Neural progenitor cell (in vitro differentiated cells): ENCODE measurements around the gene SPIRE1. TPM values are rescaled to one million over a fixed set of nuclear protein-coding genes. Genes with fewer than 3 reads are reported as not detected.

Experiments used
- DNase-seq: peaks from one replicate; pipeline ENCODE4 v3.0.0-alpha.2; 2016; ENCODE audit warnings: low spot score
- H2AFZ ChIP-seq: fragments of 200-600 bp; sonication (generic); replicated peaks from 2 replicates; pipeline ENCODE4 v1.6.1; 2016; ENCODE audit warnings: antibody characterized with exemption
- H3F3A ChIP-seq: fragments of 200-600 bp; sonication (generic); 2 replicates; pipeline ENCODE4 v1.6.1; 2016; ENCODE audit warnings: antibody characterized with exemption, low read depth
- H3K27ac ChIP-seq: fragments of 200-600 bp; sonication (generic); 2 replicates; pipeline ENCODE4 v1.5.1; 2016; ENCODE audit warnings: mild to moderate bottlenecking
- H3K27me3 ChIP-seq: fragments of 200-600 bp; sonication (generic); 2 replicates; pipeline ENCODE4 v1.6.1; 2016; ENCODE audit warnings: mild to moderate bottlenecking, moderate library complexity
- H3K36me3 ChIP-seq: fragments of 200-600 bp; sonication (generic); 2 replicates; pipeline ENCODE4 v1.5.1; 2016
- H3K4me1 ChIP-seq: fragments of 200-600 bp; sonication (generic); 2 replicates; pipeline ENCODE4 v1.6.1; 2016; ENCODE audit warnings: mixed run types
- H3K4me2 ChIP-seq: fragments of 200-600 bp; sonication (generic); 2 replicates; pipeline ENCODE4 v1.6.1; 2016
- H3K4me3 ChIP-seq: fragments of 200-600 bp; sonication (generic); 2 replicates; pipeline ENCODE4 v1.5.1; 2016
- H3K79me2 ChIP-seq: fragments of 200-600 bp; sonication (generic); 2 replicates; pipeline ENCODE4 v1.6.1; 2016; ENCODE audit warnings: low read depth
- H3K9ac ChIP-seq: fragments of 200-600 bp; sonication (generic); 2 replicates; pipeline ENCODE4 v1.6.1; 2016
- H3K9me3 ChIP-seq: fragments of 200-600 bp; sonication (generic); 2 replicates; pipeline ENCODE4 v1.5.1; 2016; ENCODE audit warnings: low read depth
- H4K20me1 ChIP-seq: fragments of 200-600 bp; sonication (generic); 2 replicates; pipeline ENCODE4 v1.6.1; 2016; ENCODE audit warnings: low read depth
- H3K27ac Mint-ChIP-seq: 3 replicates; pipeline ENCODE4 v1.8.0; 2021; ENCODE audit warnings: mixed read lengths
- H3K27me3 Mint-ChIP-seq: 2 replicates; pipeline ENCODE4 v1.8.0; 2022; ENCODE audit warnings: low read depth, mild to moderate bottlenecking, inconsistent platforms, moderate library complexity, mixed read lengths; ENCODE audit not compliant: insufficient read depth
- H3K36me3 Mint-ChIP-seq: 3 replicates; pipeline ENCODE4 v1.8.0; 2021; ENCODE audit warnings: mixed read lengths
- H3K4me1 Mint-ChIP-seq: 3 replicates; pipeline ENCODE4 v1.8.0; 2021; ENCODE audit warnings: mixed read lengths
- H3K4me3 Mint-ChIP-seq: 3 replicates; pipeline ENCODE4 v1.8.0; 2021; ENCODE audit warnings: mild to moderate bottlenecking, moderate library complexity, mixed read lengths
- H3K9me3 Mint-ChIP-seq: 3 replicates; pipeline ENCODE4 v1.8.0; 2020; ENCODE audit warnings: mixed read lengths
- CTCF ChIP-seq: fragments of 200-600 bp; sonication (generic); IDR thresholded peaks from 2 replicates; pipeline ENCODE4 v1.5.1; 2017; ENCODE audit warnings: antibody characterized with exemption, mild to moderate bottlenecking
- EZH2 ChIP-seq: fragments of 200-600 bp; sonication (generic); IDR thresholded peaks from 2 replicates; pipeline ENCODE4 v1.6.1; 2017; ENCODE audit warnings: antibody characterized with exemption, mild to moderate bottlenecking, moderate library complexity
- EZH2phosphoT487 ChIP-seq: fragments of 200-600 bp; sonication (generic); IDR thresholded peaks from 2 replicates; pipeline ENCODE4 v1.6.1; 2017; ENCODE audit warnings: antibody characterized with exemption
- total RNA-seq: library from RNA; depleted of rRNA; stranded (reverse); fragments of >200 nt; gene quantifications from 2 replicates; pipeline ENCODE4 v1.2.3, GENCODE V29; 2015; ENCODE audit warnings: low replicate concordance

SPIRE1 gene
- total RNA-seq, 1 donor from 2014 or later = 18.4 TPM

GRCh38 chr18:12479536-12479935 lies 178.4 kb downstream of the SPIRE1 start:
- H3K79me2 ChIP-seq = no peaks in the 10 kb centered on the region
- H3K4me2 ChIP-seq = no peak overlapping the region
- no peak overlapping the region for H3K27ac ChIP-seq
- peaks cover 11% of the 10 kb centered on the region for H3K4me1 ChIP-seq
- Mint-ChIP-seq H3K4me1 (peaks cover 7% of the 10 kb centered on the region), H3K9me3 (no peaks in the 10 kb centered on the region), H3K27me3 (no peaks in the 10 kb centered on the region), H3K27ac (no peak overlapping the region), H3K4me3 (no peak overlapping the region), H3K36me3 (peaks cover 6% of the 10 kb centered on the region)
- no peaks in the 10 kb centered on the region for H3K27me3 ChIP-seq
- DNase-seq = peak; percentile 39
- H3K9me3 ChIP-seq = no peaks in the 10 kb centered on the region
- H4K20me1 ChIP-seq = no peaks in the 10 kb centered on the region
- TF ChIP-seq EZH2phosphoT487 (no peak), EZH2 (no peak), CTCF (no peak)
- no peaks in the 10 kb centered on the region for H3F3A ChIP-seq
- no peak overlapping the region for H3K4me3 ChIP-seq
- H3K9ac ChIP-seq = no peak overlapping the region
- no peaks in the 10 kb centered on the region for H3K36me3 ChIP-seq
- no peak overlapping the region for H2AFZ ChIP-seq

- Mint-ChIP-seq H3K9me3 (no peaks in the 10 kb centered on the region), H3K36me3 (peaks cover 8% of the 10 kb centered on the region), H3K27ac (no peak overlapping the region), H3K4me1 (peaks cover 7% of the 10 kb centered on the region), H3K27me3 (no peaks in the 10 kb centered on the region), H3K4me3 (no peak overlapping the region)
- Histone ChIP-seq H3K4me3 (no peak overlapping the region), H3F3A (no peaks in the 10 kb centered on the region), H3K27ac (no peak overlapping the region), H3K27me3 (no peaks in the 10 kb centered on the region), H3K9ac (no peak overlapping the region), H4K20me1 (no peaks in the 10 kb centered on the region), H3K79me2 (no peaks in the 10 kb centered on the region), H2AFZ (no peak overlapping the region), H3K4me1 (peaks cover 11% of the 10 kb centered on the region), H3K9me3 (no peaks in the 10 kb centered on the region), H3K4me2 (no peak overlapping the region), H3K36me3 (no peaks in the 10 kb centered on the region)
- TF ChIP-seq EZH2 (no peak), EZH2phosphoT487 (no peak), CTCF (no peak)
- no peak for DNase-seq
These were observed 179.4 kb downstream of the SPIRE1 start for GRCh38 chr18:12478269-12479047.

GRCh38 chr18:12477606-12478005 lies 180.3 kb downstream of the SPIRE1 start:
- H3K36me3 Mint-ChIP-seq = peaks cover 8% of the 10 kb centered on the region
- Histone ChIP-seq H3K27me3 (no peaks in the 10 kb centered on the region), H3K79me2 (no peaks in the 10 kb centered on the region), H2AFZ (no peak overlapping the region), H4K20me1 (no peaks in the 10 kb centered on the region), H3K4me3 (no peak overlapping the region), H3K36me3 (no peaks in the 10 kb centered on the region), H3K27ac (no peak overlapping the region), H3K4me2 (no peak overlapping the region), H3K4me1 (peaks cover 11% of the 10 kb centered on the region), H3K9me3 (no peaks in the 10 kb centered on the region), H3K9ac (no peak overlapping the region), H3F3A (no peaks in the 10 kb centered on the region)
- no peak overlapping the region for H3K4me3 Mint-ChIP-seq
- H3K27ac Mint-ChIP-seq = no peak overlapping the region
- no peaks in the 10 kb centered on the region for H3K9me3 Mint-ChIP-seq
- no peaks in the 10 kb centered on the region for H3K27me3 Mint-ChIP-seq
- TF ChIP-seq EZH2 = no peak
- TF ChIP-seq EZH2phosphoT487 = no peak
- no peak for TF ChIP-seq CTCF
- peaks cover 7% of the 10 kb centered on the region for H3K4me1 Mint-ChIP-seq
- no peak for DNase-seq
